T-helper 2 cell treated with Interferon-gamma antibody and Interleukin-4, amounts not matched to agents 5 μg/mL and 100 μg/mL, for 36 hours (primary cell): Measurements from ENCODE around the gene HAPSTR1.

Source experiments
- DNase-seq: peaks from one replicate; pipeline ENCODE4 v3.0.0; 2021; ENCODE audit warnings: low spot score
- H3K27ac Mint-ChIP-seq: one replicate; pipeline ENCODE4 v1.8.0; 2021; ENCODE audit warnings: mild to moderate bottlenecking, mixed read lengths
- H3K27me3 Mint-ChIP-seq: one replicate; pipeline ENCODE4 v1.8.0; 2021; ENCODE audit warnings: low read depth, mixed read lengths
- H3K36me3 Mint-ChIP-seq: one replicate; pipeline ENCODE4 v1.8.0; 2021; ENCODE audit warnings: low read depth, mixed read lengths
- H3K4me1 Mint-ChIP-seq: one replicate; pipeline ENCODE4 v1.8.0; 2021; ENCODE audit warnings: low read depth, mixed read lengths
- H3K4me3 Mint-ChIP-seq: one replicate; pipeline ENCODE4 v1.8.0; 2022; ENCODE audit warnings: mild to moderate bottlenecking, moderate library complexity, mixed read lengths
- H3K9me3 Mint-ChIP-seq: one replicate; pipeline ENCODE4 v1.8.0; 2021; ENCODE audit warnings: mixed read lengths

Gene HAPSTR1

DNA sequence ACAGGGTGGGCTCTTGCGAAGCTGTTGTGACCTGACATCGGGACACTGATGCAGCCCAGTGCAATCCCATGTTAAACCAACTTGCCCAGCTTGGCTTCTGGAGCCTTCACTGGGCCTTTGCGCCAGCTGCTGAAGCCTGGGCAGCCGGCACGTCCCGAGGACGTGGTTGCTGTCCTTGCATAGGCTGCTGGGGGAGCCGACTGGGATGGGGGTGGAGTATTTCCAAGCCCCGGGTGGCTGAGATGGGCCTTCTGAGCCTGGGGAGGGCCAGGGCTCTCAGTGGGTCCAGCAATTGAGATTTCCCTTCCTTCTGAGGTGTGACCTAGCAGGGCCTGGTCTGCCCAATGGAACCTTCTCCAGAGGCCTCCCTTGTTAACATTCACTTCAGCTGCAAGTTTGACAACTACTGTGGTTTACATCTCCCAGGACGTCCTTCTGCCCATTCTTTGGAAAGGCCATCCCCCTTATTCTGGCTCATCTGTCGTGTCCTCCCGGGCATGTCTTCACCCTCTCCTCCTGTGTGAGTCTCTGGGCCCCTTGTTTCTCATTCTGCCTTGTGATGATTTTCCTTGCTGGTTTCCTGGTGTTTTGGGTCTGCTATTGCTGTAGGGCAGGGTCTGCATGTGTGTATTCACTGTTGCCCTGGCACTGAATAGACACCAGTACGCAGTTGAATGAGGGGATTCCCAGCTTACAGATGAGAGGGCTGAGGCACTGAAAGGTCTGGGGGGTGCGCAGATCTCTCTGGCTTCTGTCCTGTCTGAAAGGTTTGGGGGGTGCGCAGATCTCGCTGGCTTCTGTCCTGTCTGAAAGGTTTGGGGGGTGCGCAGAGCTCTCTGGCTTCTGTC lies 34.4 kb downstream of the HAPSTR1 start:
- Mint-ChIP-seq H3K36me3 (peaks cover 18% of the 10 kb centered on the region), H3K4me1 (peaks cover 30% of the 10 kb centered on the region), H3K27me3 (no peaks in the 10 kb centered on the region), H3K4me3 (no peak overlapping the region), H3K27ac (peak overlapping the region; percentile 43), H3K9me3 (no peaks in the 10 kb centered on the region)
- DNase-seq = no peak

- DNase-seq = no peak
- Mint-ChIP-seq H3K4me3 (no peak overlapping the region), H3K36me3 (peaks cover 18% of the 10 kb centered on the region), H3K9me3 (no peaks in the 10 kb centered on the region), H3K27me3 (no peaks in the 10 kb centered on the region), H3K27ac (peak overlapping the region; percentile 46), H3K4me1 (peaks cover 30% of the 10 kb centered on the region)
These were observed 35.2 kb downstream of the HAPSTR1 start for GRCh38 chr16:9126609-9127008.

GRCh38 chr16:9128346-9129342 lies 37.2 kb downstream of the HAPSTR1 start:
- Mint-ChIP-seq H3K27me3 (no peaks in the 10 kb centered on the region), H3K4me1 (peaks cover 26% of the 10 kb centered on the region), H3K36me3 (peaks cover 8% of the 10 kb centered on the region), H3K27ac (peak overlapping the region; percentile 79), H3K9me3 (no peaks in the 10 kb centered on the region), H3K4me3 (peak overlapping the region; percentile 31)
- DNase-seq = no peak

DNA sequence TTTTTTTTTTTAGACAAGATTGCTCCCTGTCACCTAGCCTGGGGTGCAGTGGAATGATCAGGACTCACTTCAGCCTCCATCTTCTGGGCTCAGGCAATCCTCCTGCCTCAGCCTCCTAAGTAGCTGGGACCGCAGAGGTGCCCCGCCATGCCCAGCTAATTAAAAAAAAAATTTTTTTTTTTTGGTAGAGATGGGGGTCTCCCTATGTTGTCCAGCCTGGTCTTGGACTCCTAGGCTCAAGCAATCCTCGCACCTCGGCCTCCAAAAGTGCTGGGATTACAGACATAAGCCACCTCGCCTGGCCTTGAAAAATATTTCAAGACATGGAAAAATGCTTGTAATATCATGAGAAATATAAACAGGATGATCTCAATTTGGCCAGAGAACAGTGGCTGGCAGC lies 42.9 kb downstream of the HAPSTR1 start:
- DNase-seq = no peak
- Mint-ChIP-seq H3K27me3 (peaks cover 5% of the 10 kb centered on the region), H3K27ac (no peak overlapping the region), H3K36me3 (no peaks in the 10 kb centered on the region), H3K4me3 (no peak overlapping the region), H3K4me1 (peaks cover 12% of the 10 kb centered on the region), H3K9me3 (no peaks in the 10 kb centered on the region)

DNA sequence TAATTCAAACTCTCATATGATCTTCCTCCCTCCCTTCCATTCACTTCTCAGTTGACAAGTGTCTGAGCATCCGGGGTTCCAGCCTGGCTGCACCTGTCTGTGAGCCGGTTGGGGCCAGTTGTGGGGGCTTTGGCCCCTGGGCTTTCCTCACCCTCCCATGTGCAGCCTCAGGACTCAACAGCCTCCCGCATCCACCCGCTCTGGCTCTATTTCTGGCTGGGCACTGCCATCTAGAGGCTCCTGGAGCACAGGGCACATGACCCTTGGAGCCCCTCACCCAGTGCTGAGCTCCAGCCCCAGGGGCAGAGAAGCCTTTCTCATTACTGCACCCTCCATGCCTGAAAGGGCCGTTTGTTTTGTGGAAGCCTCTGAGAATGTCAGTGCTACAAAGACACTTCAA lies 43.3 kb downstream of the HAPSTR1 start:
- Mint-ChIP-seq H3K4me1 (peaks cover 14% of the 10 kb centered on the region), H3K4me3 (no peak overlapping the region), H3K9me3 (no peaks in the 10 kb centered on the region), H3K36me3 (no peaks in the 10 kb centered on the region), H3K27me3 (peaks cover 5% of the 10 kb centered on the region), H3K27ac (no peak overlapping the region)
- peak; percentile 49 for DNase-seq

DNA sequence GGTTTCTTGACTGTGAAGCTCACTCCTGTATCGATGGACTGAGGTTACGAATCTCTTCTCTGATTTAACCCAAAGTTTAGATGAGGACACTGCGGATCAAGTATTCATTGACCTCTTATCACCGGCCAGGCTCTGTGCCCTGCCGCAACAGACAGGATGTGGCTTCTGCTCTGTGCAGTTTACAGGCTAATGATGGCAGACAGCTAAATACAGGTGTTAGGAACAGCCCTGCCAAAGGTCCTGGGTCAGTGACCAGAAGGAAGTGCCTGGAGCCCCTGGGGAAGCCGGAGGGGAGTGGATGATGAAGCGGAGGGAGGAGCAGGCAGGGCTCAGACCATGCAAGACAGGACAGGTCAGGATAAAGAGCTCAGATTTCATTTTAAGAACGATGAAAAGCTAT lies 44.4 kb downstream of the HAPSTR1 start:
- Mint-ChIP-seq H3K9me3 (no peaks in the 10 kb centered on the region), H3K27ac (peak overlapping the region; percentile 76), H3K27me3 (peaks cover 8% of the 10 kb centered on the region), H3K4me3 (no peak overlapping the region), H3K36me3 (peaks cover 2% of the 10 kb centered on the region), H3K4me1 (peaks cover 19% of the 10 kb centered on the region)
- DNase-seq = no peak

DNA sequence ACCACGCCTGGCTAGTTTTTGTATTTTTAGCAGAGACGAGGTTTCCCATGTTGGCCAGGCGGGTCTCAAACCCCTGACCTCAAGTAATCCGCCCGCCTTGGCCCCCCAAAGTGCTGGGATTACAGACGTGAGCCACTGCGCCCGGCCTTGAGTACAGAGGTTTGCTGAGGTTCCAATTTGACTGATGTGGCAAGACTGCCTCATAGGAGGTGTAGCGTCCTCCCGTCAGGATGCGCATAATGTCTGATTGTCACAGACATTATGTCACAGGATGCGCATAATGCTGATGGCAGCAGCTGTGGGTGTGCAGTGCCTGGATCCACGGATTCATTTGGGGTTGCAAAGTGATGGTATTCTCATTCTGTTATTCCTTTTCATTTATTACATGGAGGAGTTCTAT lies 45.2 kb downstream of the HAPSTR1 start:
- no peaks in the 10 kb centered on the region for H3K9me3 Mint-ChIP-seq
- H3K4me1 Mint-ChIP-seq = peaks cover 19% of the 10 kb centered on the region
- peaks cover 2% of the 10 kb centered on the region for H3K36me3 Mint-ChIP-seq
- peaks cover 8% of the 10 kb centered on the region for H3K27me3 Mint-ChIP-seq
- DNase-seq = no peak
- no peak overlapping the region for H3K4me3 Mint-ChIP-seq
- no peak overlapping the region for H3K27ac Mint-ChIP-seq

DNA sequence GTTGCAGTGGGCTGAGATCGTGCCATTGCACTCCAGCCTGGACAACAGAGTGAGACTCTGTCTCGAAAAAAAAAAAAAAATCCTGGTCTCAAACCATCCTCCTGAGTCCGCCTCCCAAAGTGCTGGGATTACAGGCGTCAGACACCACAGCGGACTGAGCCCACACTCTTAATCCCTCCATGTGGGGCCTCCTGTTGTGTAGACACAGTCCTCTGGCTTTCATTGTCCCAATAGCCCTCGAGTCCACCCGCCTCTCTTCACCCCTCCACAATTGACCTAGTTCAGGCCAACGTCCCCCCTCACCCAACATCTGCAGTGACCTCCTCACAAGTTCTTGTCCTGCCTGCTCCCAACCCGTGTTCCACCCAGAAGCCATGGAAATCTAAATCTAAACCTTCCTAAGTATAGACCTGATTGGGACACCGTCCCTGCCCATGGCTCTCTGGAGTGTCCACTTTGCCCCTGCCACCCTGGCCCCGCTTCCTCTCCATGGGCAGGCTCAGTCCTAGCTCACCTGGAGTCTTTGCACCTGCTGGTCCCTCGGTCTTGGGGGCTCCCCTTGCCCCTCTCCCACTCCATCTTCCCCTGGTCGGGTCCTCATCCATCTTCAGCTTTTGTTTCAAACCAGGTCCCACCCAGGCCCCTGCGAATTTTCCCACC lies 46.7 kb downstream of the HAPSTR1 start:
- Mint-ChIP-seq H3K27ac (no peak overlapping the region), H3K27me3 (peaks cover 8% of the 10 kb centered on the region), H3K36me3 (peaks cover 2% of the 10 kb centered on the region), H3K4me3 (no peak overlapping the region), H3K4me1 (peaks cover 19% of the 10 kb centered on the region), H3K9me3 (no peaks in the 10 kb centered on the region)
- no peak for DNase-seq

DNA sequence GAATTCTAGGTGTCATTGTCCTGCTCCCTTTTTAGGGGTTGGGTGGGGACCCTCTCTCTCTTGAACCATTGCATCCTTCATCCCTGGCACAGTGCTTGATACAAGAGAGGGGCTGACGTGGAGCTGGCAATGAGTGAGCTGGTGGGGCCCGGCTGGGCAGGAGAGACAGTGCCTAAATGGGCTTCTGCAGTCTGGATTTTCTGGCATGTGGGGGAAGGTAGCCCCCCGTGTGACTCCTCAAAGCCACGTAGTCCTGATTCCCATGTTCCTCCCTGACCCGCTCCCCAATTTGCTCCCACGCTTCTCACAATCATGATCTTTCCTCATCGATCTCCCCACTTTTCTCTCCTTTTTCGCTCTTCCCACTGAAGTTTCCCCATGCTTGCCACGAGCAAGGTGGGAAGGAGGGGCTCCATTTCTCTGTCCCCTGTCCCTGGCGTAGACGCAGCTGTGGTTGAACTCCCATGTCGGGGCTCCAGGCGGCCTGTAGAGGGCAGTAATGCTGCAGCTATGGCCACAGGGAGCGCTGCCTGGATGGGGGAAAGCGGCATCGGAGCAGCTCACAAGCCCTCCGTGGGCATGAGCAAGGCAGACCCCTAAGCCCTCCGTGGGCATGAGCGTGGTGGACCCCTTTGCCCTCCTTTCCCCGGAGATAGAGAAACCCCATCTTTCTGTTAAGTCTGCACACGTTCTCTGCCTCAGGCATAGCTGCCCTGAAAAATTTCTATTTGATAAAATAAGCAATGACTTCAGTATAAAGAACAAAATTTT lies 47.5 kb downstream of the HAPSTR1 start:
- H3K9me3 Mint-ChIP-seq = no peaks in the 10 kb centered on the region
- peak; percentile 50 for DNase-seq
- peaks cover 2% of the 10 kb centered on the region for H3K36me3 Mint-ChIP-seq
- H3K27me3 Mint-ChIP-seq = peaks cover 8% of the 10 kb centered on the region
- peaks cover 19% of the 10 kb centered on the region for H3K4me1 Mint-ChIP-seq
- H3K27ac Mint-ChIP-seq = no peak overlapping the region
- H3K4me3 Mint-ChIP-seq = no peak overlapping the region

- Mint-ChIP-seq H3K4me1 (peaks cover 19% of the 10 kb centered on the region), H3K27ac (no peak overlapping the region)
- no peak for DNase-seq
These were observed 48.5 kb downstream of the HAPSTR1 start for GRCh38 chr16:9139965-9140364.

More at GRCh38 chr16:9139965-9140364, 48.5 kb downstream of the HAPSTR1 start:
- peaks cover 8% of the 10 kb centered on the region for H3K27me3 Mint-ChIP-seq
- H3K4me3 Mint-ChIP-seq = no peak overlapping the region
- peaks cover 2% of the 10 kb centered on the region for H3K36me3 Mint-ChIP-seq
- no peaks in the 10 kb centered on the region for H3K9me3 Mint-ChIP-seq
